MCF 10A (cell line): ENCODE data around the gene SPTB. TPM values are rescaled to one million over a fixed set of nuclear protein-coding genes. Genes with fewer than 3 reads are reported as not detected.

Source experiments
- BruUV-seq: library from RNA; stranded (reverse); fragments of 400-500 nt; replicated peaks from 2 replicates; lab custom pipeline; 2021; lab: Mats Ljungman, UMichigan
- CTCF ChIA-PET: fragments of 300-600 bp; sonication (Branson Sonifier 250); formaldehyde crosslinking; extraction: SDS; loops from one replicate; lab custom pipeline; 2021; ENCODE audit warnings: antibody characterized with exemption, inconsistent platforms; lab: Yijun Ruan, JAX
- POLR2A ChIA-PET: fragments of 300-600, 350-650 bp; sonication (Branson Sonifier 250); formaldehyde crosslinking; extraction: SDS; loops from one replicate; lab custom pipeline; 2020; ENCODE audit warnings: antibody characterized with exemption, inconsistent platforms; lab: Yijun Ruan, JAX
- DNase-seq: peaks from one replicate; pipeline ENCODE4 v3.0.0-alpha.2; 2018; ENCODE audit not compliant: unreplicated experiment
- H3K27ac Mint-ChIP-seq: one replicate; pipeline ENCODE4 v1.8.0; 2022; ENCODE audit warnings: mild to moderate bottlenecking, low read depth, mixed read lengths; ENCODE audit not compliant: unreplicated experiment
- H3K27me3 Mint-ChIP-seq: one replicate; pipeline ENCODE4 v1.8.0; 2022; ENCODE audit warnings: mixed read lengths; ENCODE audit not compliant: insufficient read depth, unreplicated experiment
- H3K36me3 Mint-ChIP-seq: one replicate; pipeline ENCODE4 v1.8.0; 2022; ENCODE audit warnings: mild to moderate bottlenecking, moderate library complexity, mixed read lengths; ENCODE audit not compliant: insufficient read depth, unreplicated experiment
- H3K4me1 Mint-ChIP-seq: one replicate; pipeline ENCODE4 v1.8.0; 2022; ENCODE audit warnings: mixed read lengths; ENCODE audit not compliant: insufficient read depth, unreplicated experiment
- H3K4me3 Mint-ChIP-seq: one replicate; pipeline ENCODE4 v1.8.0; 2022; ENCODE audit warnings: mild to moderate bottlenecking, moderate library complexity, mixed read lengths; ENCODE audit not compliant: unreplicated experiment
- H3K9me3 Mint-ChIP-seq: one replicate; pipeline ENCODE4 v1.8.0; 2022; ENCODE audit warnings: mixed read lengths; ENCODE audit not compliant: unreplicated experiment
- intact Hi-C: fragments of 100-400 bp; cut with micrococcal nuclease; formaldehyde crosslinking; loops from 2 replicates; pipeline ENCODE4 v1.14.1; 2022
- total RNA-seq: library from RNA; stranded (reverse); gene quantifications from 2 replicates; pipeline ENCODE4 v1.2.3, GENCODE V29; 2022
- TF ChIP-seq, protein P1 (sequence below): fragments of 200-600 bp; IDR thresholded peaks from one replicate; pipeline ENCODE4 v1.8.0; 2022; ENCODE audit warnings: antibody characterized with exemption, mild to moderate bottlenecking; ENCODE audit not compliant: unreplicated experiment

The SPTB gene
- total RNA-seq, 1 experiment from 2014 or later: 1.3 TPM

DNA sequence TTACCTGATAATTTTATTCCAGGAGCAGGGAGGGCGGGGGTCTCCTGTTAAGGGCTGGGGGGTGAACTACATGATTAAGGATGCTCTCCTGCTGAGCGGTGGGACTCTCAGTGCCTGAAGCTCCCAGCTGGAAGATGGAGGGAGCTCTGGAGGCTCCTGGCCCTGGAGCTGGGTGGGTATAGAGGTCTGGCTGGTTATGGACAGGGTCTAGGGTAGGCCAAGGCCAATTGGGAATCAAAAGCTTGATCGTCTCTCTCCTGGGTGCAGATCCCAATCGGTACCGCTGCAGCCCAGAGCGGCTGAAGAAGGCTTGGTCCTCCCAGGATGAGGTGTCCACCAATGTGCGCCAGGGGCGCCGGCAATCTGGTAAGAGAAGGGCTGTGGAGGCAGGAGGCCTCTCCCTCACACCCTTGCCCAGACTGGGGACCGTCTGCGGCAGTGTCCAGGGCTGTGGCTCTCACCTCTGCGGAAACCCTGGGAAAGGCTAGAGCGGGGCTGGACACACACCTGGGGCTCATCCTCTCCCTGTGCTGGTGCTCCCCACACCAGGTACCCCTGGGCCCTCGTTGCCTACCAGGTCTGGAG is 147.1 kb downstream of the SPTB start:
- H3K36me3 Mint-ChIP-seq: peaks cover 58% of the 10 kb centered on the region

GRCh38 chr14:64732066-64732465 is 147.6 kb downstream of the SPTB start:
- Mint-ChIP-seq H3K4me1 (peaks cover 6% of the 10 kb centered on the region), H3K36me3 (peaks cover 64% of the 10 kb centered on the region), H3K27ac (no peak overlapping the region), H3K27me3 (no peaks in the 10 kb centered on the region), H3K4me3 (no peak overlapping the region), H3K9me3 (no peaks in the 10 kb centered on the region)
- ChIA-PET CTCF (interaction anchor here (1.1 kb wide), 1 partner anchor 60 kb away, joined by 3 read pairs; no protein-coding TSS in a partner anchor), POLR2A (interaction anchor here (0.7 kb wide), 1 partner anchor 296 kb away, joined by 3 read pairs; no protein-coding TSS in a partner anchor)
- intact Hi-C loops: no loop called here
- no peak for DNase-seq
- BruUV-seq: no TSS peak
- TF ChIP-seq, protein P1, sequence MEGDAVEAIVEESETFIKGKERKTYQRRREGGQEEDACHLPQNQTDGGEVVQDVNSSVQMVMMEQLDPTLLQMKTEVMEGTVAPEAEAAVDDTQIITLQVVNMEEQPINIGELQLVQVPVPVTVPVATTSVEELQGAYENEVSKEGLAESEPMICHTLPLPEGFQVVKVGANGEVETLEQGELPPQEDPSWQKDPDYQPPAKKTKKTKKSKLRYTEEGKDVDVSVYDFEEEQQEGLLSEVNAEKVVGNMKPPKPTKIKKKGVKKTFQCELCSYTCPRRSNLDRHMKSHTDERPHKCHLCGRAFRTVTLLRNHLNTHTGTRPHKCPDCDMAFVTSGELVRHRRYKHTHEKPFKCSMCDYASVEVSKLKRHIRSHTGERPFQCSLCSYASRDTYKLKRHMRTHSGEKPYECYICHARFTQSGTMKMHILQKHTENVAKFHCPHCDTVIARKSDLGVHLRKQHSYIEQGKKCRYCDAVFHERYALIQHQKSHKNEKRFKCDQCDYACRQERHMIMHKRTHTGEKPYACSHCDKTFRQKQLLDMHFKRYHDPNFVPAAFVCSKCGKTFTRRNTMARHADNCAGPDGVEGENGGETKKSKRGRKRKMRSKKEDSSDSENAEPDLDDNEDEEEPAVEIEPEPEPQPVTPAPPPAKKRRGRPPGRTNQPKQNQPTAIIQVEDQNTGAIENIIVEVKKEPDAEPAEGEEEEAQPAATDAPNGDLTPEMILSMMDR: no peak

More for the DNA sequence above, 147.1 kb downstream of the SPTB start:
- TF ChIP-seq, protein P1: no peak
- Mint-ChIP-seq H3K4me3 (no peak overlapping the region), H3K27ac (no peak overlapping the region), H3K9me3 (no peaks in the 10 kb centered on the region), H3K27me3 (no peaks in the 10 kb centered on the region), H3K4me1 (peaks cover 6% of the 10 kb centered on the region)
- ChIA-PET CTCF (interaction anchor here (1.1 kb wide), 1 partner anchor 61 kb away, joined by 3 read pairs; no protein-coding TSS in a partner anchor), POLR2A (interaction anchor here (0.7 kb wide), 1 partner anchor 296 kb away, joined by 3 read pairs; no protein-coding TSS in a partner anchor)
- intact Hi-C loops: no loop called here
- no peak for DNase-seq
- BruUV-seq: no TSS peak

GRCh38 chr14:64731141-64731581 is 148.5 kb downstream of the SPTB start:
- CTCF ChIA-PET: interaction anchor here (1.1 kb wide), 1 partner anchor 59 kb away, joined by 3 read pairs; no protein-coding TSS in a partner anchor
- H3K27ac Mint-ChIP-seq: no peak overlapping the region

DNA sequence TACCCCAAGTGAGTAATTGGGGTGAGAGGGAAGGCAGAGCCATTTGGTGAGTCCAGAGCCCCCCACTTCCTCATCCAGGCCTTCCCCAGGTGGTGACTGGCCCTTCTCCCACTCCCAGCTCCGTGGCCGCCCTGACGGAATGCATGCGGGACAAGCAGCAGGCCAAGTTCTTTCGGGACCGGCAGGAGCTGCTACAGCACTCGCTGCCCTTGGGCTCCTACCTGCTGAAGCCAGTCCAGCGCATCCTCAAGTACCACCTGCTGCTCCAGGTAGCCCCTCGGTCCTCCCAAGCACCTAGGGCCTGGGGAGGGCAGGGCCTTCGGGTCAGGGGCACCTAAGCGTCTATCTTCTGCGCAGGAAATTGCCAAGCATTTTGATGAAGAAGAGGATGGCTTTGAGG is 149.0 kb downstream of the SPTB start:
- TF ChIP-seq, protein P1: no peak
- no peaks in the 10 kb centered on the region for H3K9me3 Mint-ChIP-seq
- H3K4me1 Mint-ChIP-seq: peaks cover 6% of the 10 kb centered on the region
- ChIA-PET CTCF (interaction anchor here (1.0 kb wide), 1 partner anchor 16 kb away, joined by 3 read pairs; no protein-coding TSS in a partner anchor), POLR2A (interaction anchor here (0.6 kb wide), 1 partner anchor 51 kb away, joined by 3 read pairs; no protein-coding TSS in a partner anchor)
- intact Hi-C loops: no loop called here
- no peak overlapping the region for H3K27ac Mint-ChIP-seq
- no TSS peak for BruUV-seq
- H3K4me3 Mint-ChIP-seq: no peak overlapping the region
- peaks cover 61% of the 10 kb centered on the region for H3K36me3 Mint-ChIP-seq
- no peak for DNase-seq
- H3K27me3 Mint-ChIP-seq: no peaks in the 10 kb centered on the region

More at GRCh38 chr14:64731141-64731581, 148.5 kb downstream of the SPTB start:
- no peak for DNase-seq
- peaks cover 6% of the 10 kb centered on the region for H3K4me1 Mint-ChIP-seq
- intact Hi-C loops: no loop called here
- TF ChIP-seq, protein P1: no peak
- no TSS peak for BruUV-seq
- H3K36me3 Mint-ChIP-seq: peaks cover 64% of the 10 kb centered on the region
- no peaks in the 10 kb centered on the region for H3K9me3 Mint-ChIP-seq
- no peak overlapping the region for H3K4me3 Mint-ChIP-seq
- no peaks in the 10 kb centered on the region for H3K27me3 Mint-ChIP-seq
- POLR2A ChIA-PET: interaction anchor here (0.6 kb wide), 1 partner anchor 51 kb away, joined by 3 read pairs; no protein-coding TSS in a partner anchor
